Keratinocyte (primary cell): ENCODE measurements around the gene EID1. TPM values are rescaled to one million over a fixed set of nuclear protein-coding genes. Genes with fewer than 3 reads are reported as not detected.
A peak's percentile ranks its signal among the peaks of the same experiment; 100 is the strongest.

Experiments
- DNase-seq: peaks from one replicate; pipeline ENCODE4 v3.0.0-alpha.2; 2011; ENCODE audit warnings: low read depth, missing footprints, low spot score
- FAIRE-seq: peaks from 2 replicates; lab custom pipeline; 2011; peaks lifted over from hg19 to GRCh38; lab: Jason Lieb, UNC
- H2AFZ ChIP-seq: 2 replicates; pipeline ENCODE4 v1.6.0; 2012; ENCODE audit warnings: low read length, control low read depth, inconsistent platforms; ENCODE audit not compliant: control insufficient read depth
- H3K27ac ChIP-seq: 2 replicates; pipeline ENCODE4 v1.5.1; 2011; ENCODE audit warnings: low read length; ENCODE audit not compliant: control insufficient read depth, insufficient read depth
- H3K27me3 ChIP-seq: 3 replicates; pipeline ENCODE4 v1.6.0; 2011; ENCODE audit warnings: low read length; ENCODE audit not compliant: control insufficient read depth, insufficient read depth; ENCODE audit errors: extremely low read depth
- H3K36me3 ChIP-seq, 2 experiments: 2 replicates in 1 of 2; 3 replicates in 1 of 2; pipeline ENCODE4 v1.5.1; 2011; ENCODE audit warnings: low read length in 2 of 2, mild to moderate bottlenecking in 1 of 2; ENCODE audit not compliant: control insufficient read depth in 2 of 2, insufficient read depth in 2 of 2; ENCODE audit errors: extremely low read depth in 1 of 2
- H3K4me1 ChIP-seq: 3 replicates; pipeline ENCODE4 v1.5.1; 2011; ENCODE audit warnings: low read length; ENCODE audit not compliant: control insufficient read depth, insufficient read depth; ENCODE audit errors: extremely low read depth
- H3K4me2 ChIP-seq: 3 replicates; pipeline ENCODE4 v1.6.0; 2011; ENCODE audit warnings: low read depth, low read length; ENCODE audit not compliant: control insufficient read depth, insufficient read depth; ENCODE audit errors: extremely low read depth
- H3K4me3 ChIP-seq, 3 experiments: fragments of 200-600 bp in 1 of 3; sonication (generic) in 1 of 3; 2 replicates in 2 of 3; 3 replicates in 1 of 3; pipeline ENCODE4 v1.5.1; 2011 to 2016; ENCODE audit warnings: low read length in 3 of 3, mild to moderate bottlenecking in 3 of 3, control low read depth in 2 of 3, inconsistent platforms in 1 of 3, low read depth in 1 of 3, mixed read lengths in 1 of 3, mixed run types in 1 of 3, moderate library complexity in 1 of 3; ENCODE audit not compliant: control insufficient read depth in 2 of 3, insufficient read depth in 2 of 3; ENCODE audit errors: extremely low read depth in 1 of 3
- H3K79me2 ChIP-seq: 2 replicates; pipeline ENCODE4 v1.6.0; 2012; ENCODE audit warnings: low read length; ENCODE audit not compliant: control insufficient read depth, insufficient read depth
- H3K9ac ChIP-seq: 3 replicates; pipeline ENCODE4 v1.6.0; 2011; ENCODE audit warnings: low read length; ENCODE audit not compliant: control insufficient read depth, insufficient read depth; ENCODE audit errors: extremely low read depth
- H3K9me1 ChIP-seq: 3 replicates; pipeline ENCODE4 v1.6.0; 2011; ENCODE audit warnings: low read length; ENCODE audit not compliant: control insufficient read depth, insufficient read depth; ENCODE audit errors: extremely low read depth
- H3K9me3 ChIP-seq: 2 replicates; pipeline ENCODE4 v1.5.1; 2012; ENCODE audit warnings: low read depth, low read length; ENCODE audit not compliant: control insufficient read depth
- H4K20me1 ChIP-seq: 3 replicates; pipeline ENCODE4 v1.6.0; 2011; ENCODE audit warnings: low read length; ENCODE audit not compliant: control insufficient read depth, insufficient read depth; ENCODE audit errors: extremely low read depth
- CTCF ChIP-seq, 3 experiments: IDR thresholded peaks in 1 of 3; conservative IDR thresholded peaks in 1 of 3; optimal IDR thresholded peaks in 1 of 3; 2 replicates in 2 of 3; 3 replicates in 1 of 3; pipeline versions ENCODE3 to v1.5.1; 2011; ENCODE audit warnings: low read length in 3 of 3, mild to moderate bottlenecking in 3 of 3, moderate library complexity in 2 of 3, control low read depth in 1 of 3, inconsistent platforms in 1 of 3; ENCODE audit not compliant: insufficient read depth in 2 of 3; ENCODE audit errors: extremely low read depth in 1 of 3
- EZH2 ChIP-seq: IDR thresholded peaks from one replicate; pipeline ENCODE4 v1.6.1; 2012; ENCODE audit warnings: inconsistent platforms, mild to moderate bottlenecking, low read length, moderate library complexity
- dilution Hi-C: fragments of 300-500 bp; cut with MboI; formaldehyde crosslinking; loops from one replicate; pipeline ENCODE4 v1.7.0; 2020; ENCODE audit warnings: low sequenced_read_pairs; ENCODE audit not compliant: extremely low pct_ligation_motif_present
- polyA plus RNA-seq, 5 experiments: library from polyadenylated mRNA; depleted of rRNA in 3 of 5; stranded (reverse) in 3 of 5; stranded (forward) in 1 of 5; unstranded in 1 of 5; fragments of >200 nt; gene quantifications; 1 replicate in 1 of 5; 2 replicates in 3 of 5; 3 replicates in 1 of 5; pipeline versions ENCODE4 v1.2.1 to v1.2.3, GENCODE V29; 2011 to 2012; ENCODE audit warnings: missing spikeins in 2 of 5, low read depth in 1 of 5, low replicate concordance in 1 of 5

Gene EID1
- polyA plus RNA-seq, 1 donor (not counting 4 experiments of a cell fraction or from before 2014, with no cell fraction given) = 120 TPM

- FAIRE-seq (no peak), DNase-seq (no peak)
- dilution Hi-C loops = no loop called here
- no peak overlapping the region for H3K4me2 ChIP-seq
- H3K9me1 ChIP-seq = no peaks in the 10 kb centered on the region
- H3K27me3 ChIP-seq = peaks cover 4% of the 10 kb centered on the region
- H4K20me1 ChIP-seq = no peaks in the 10 kb centered on the region
- no peaks in the 10 kb centered on the region for H3K36me3 ChIP-seq
- peak overlapping the region; percentile 64 for H2AFZ ChIP-seq
- no peak overlapping the region for H3K27ac ChIP-seq
- H3K79me2 ChIP-seq = no peaks in the 10 kb centered on the region
- no peaks in the 10 kb centered on the region for H3K9me3 ChIP-seq
- TF ChIP-seq EZH2 = no peak
- TF ChIP-seq CTCF (optimal IDR thresholded peaks at IDR 0.05 in 1 of 3, IDR thresholded peaks at IDR 0.05 in 1 of 3, conservative IDR thresholded peaks at IDR 0.05 in 1 of 3; ENCODE audit: extremely low read depth in 1 of 3, insufficient read depth in 2 of 3, low read length in 3 of 3) = no peak
- H3K9ac ChIP-seq = no peak overlapping the region
- H3K4me3 ChIP-seq = no peak overlapping the region
- peaks cover 3% of the 10 kb centered on the region for H3K4me1 ChIP-seq
Measured at GRCh38 chr15:48913141-48913540, 35.2 kb downstream of the EID1 start.

- H3K4me3 ChIP-seq = no peak overlapping the region
- no peak for DNase-seq
- H3K9ac ChIP-seq = no peak overlapping the region
- H4K20me1 ChIP-seq = no peaks in the 10 kb centered on the region
- H3K4me2 ChIP-seq = no peak overlapping the region
- TF ChIP-seq EZH2 (no peak), CTCF (optimal IDR thresholded peaks at IDR 0.05 in 1 of 3, IDR thresholded peaks at IDR 0.05 in 1 of 3, conservative IDR thresholded peaks at IDR 0.05 in 1 of 3; ENCODE audit: extremely low read depth in 1 of 3, insufficient read depth in 2 of 3, low read length in 3 of 3) (no peak)
- H3K27me3 ChIP-seq = peaks cover 4% of the 10 kb centered on the region
- no peaks in the 10 kb centered on the region for H3K36me3 ChIP-seq
- no peaks in the 10 kb centered on the region for H3K79me2 ChIP-seq
- no peak overlapping the region for H3K27ac ChIP-seq
- H2AFZ ChIP-seq = no peak overlapping the region
- H3K4me1 ChIP-seq = peaks cover 3% of the 10 kb centered on the region
- dilution Hi-C loops = no loop called here
- FAIRE-seq = no peak
- no peaks in the 10 kb centered on the region for H3K9me1 ChIP-seq
- no peaks in the 10 kb centered on the region for H3K9me3 ChIP-seq
Measured at GRCh38 chr15:48914717-48915116, 36.8 kb downstream of the EID1 start.
